ENCODE measurements around the gene PPP2R5A.
"Not testable (repeated sequence)": the region's sequence is repeated elsewhere in the genome, so short reads cannot be mapped to it uniquely, and the experiment has no call there.

GRCh38 chr1:212395678-212396437, 110.6 kb downstream of the PPP2R5A start:
- not testable (repeated sequence) for TF ChIP-seq CTCF (IDR thresholded peaks at IDR 0.05; ENCODE audit: borderline replicate concordance, extremely low read depth, low read length, poor library complexity, severe bottlenecking); EZH2 (IDR thresholded peaks at IDR 0.05; ENCODE audit: borderline replicate concordance, low read depth, low read length, severe bottlenecking)

All from DND-41 (cell line).